Hepatocyte (in vitro differentiated cells): ENCODE measurements around the gene COX6B1. TPM values are rescaled to one million over a fixed set of nuclear protein-coding genes. Genes with fewer than 3 reads are reported as not detected.
"Not testable (repeated sequence)": the region's sequence is repeated elsewhere in the genome, so short reads cannot be mapped to it uniquely, and the experiment has no call there.

Source experiments
- DNase-seq: peaks from one replicate; pipeline ENCODE4 v3.0.0-alpha.2; 2016; ENCODE audit warnings: low spot score
- H2AFZ ChIP-seq: fragments of 200-600 bp; sonication (generic); 2 replicates; pipeline ENCODE4 v1.6.0; 2016; ENCODE audit warnings: antibody characterized with exemption, mild to moderate bottlenecking
- H3K27ac ChIP-seq: fragments of 200-600 bp; sonication (generic); 2 replicates; pipeline ENCODE4 v1.5.1; 2016; ENCODE audit warnings: mild to moderate bottlenecking
- H3K27me3 ChIP-seq: fragments of 200-600 bp; sonication (generic); 2 replicates; pipeline ENCODE4 v1.6.1; 2016
- H3K36me3 ChIP-seq: fragments of 200-600 bp; sonication (generic); replicated peaks from 2 replicates; pipeline ENCODE4 v1.5.1; 2016; ENCODE audit warnings: low read depth; ENCODE audit not compliant: insufficient read depth
- H3K4me1 ChIP-seq: fragments of 200-600 bp; sonication (generic); 2 replicates; pipeline ENCODE4 v1.5.1; 2016; ENCODE audit warnings: mild to moderate bottlenecking, moderate library complexity; ENCODE audit not compliant: insufficient read depth
- H3K4me2 ChIP-seq: fragments of 200-600 bp; sonication (generic); 2 replicates; pipeline ENCODE4 v1.6.0; 2016
- H3K4me3 ChIP-seq: fragments of 200-600 bp; sonication (generic); 2 replicates; pipeline ENCODE4 v1.5.1; 2016; ENCODE audit warnings: mild to moderate bottlenecking
- H3K79me2 ChIP-seq: fragments of 200-600 bp; sonication (generic); 2 replicates; pipeline ENCODE4 v1.6.0; 2017; ENCODE audit warnings: mild to moderate bottlenecking
- H3K9me2 ChIP-seq: fragments of 200-600 bp; sonication (generic); replicated peaks from 2 replicates; pipeline ENCODE4 v1.6.0; 2017; ENCODE audit warnings: mild to moderate bottlenecking; ENCODE audit not compliant: insufficient read depth
- H3K9me3 ChIP-seq: fragments of 200-600 bp; sonication (generic); 2 replicates; pipeline ENCODE4 v1.5.1; 2016; ENCODE audit warnings: low read depth, mild to moderate bottlenecking
- H4K20me1 ChIP-seq: fragments of 200-600 bp; sonication (generic); 2 replicates; pipeline ENCODE4 v1.6.0; 2016; ENCODE audit warnings: mild to moderate bottlenecking; ENCODE audit not compliant: insufficient read depth, poor library complexity, severe bottlenecking
- CTCF ChIP-seq: fragments of 200-600 bp; sonication (generic); IDR thresholded peaks from 2 replicates; pipeline ENCODE4 v1.5.1; 2016; ENCODE audit warnings: antibody characterized with exemption, mild to moderate bottlenecking; ENCODE audit not compliant: poor library complexity
- EZH2 ChIP-seq: fragments of 200-600 bp; sonication (generic); IDR thresholded peaks from 2 replicates; pipeline ENCODE4 v1.6.1; 2016; ENCODE audit warnings: antibody characterized with exemption, mild to moderate bottlenecking, borderline replicate concordance
- EZH2phosphoT487 ChIP-seq: fragments of 200-600 bp; sonication (generic); IDR thresholded peaks from one replicate; pipeline ENCODE4 v1.6.1; 2018; ENCODE audit warnings: antibody characterized with exemption, mild to moderate bottlenecking, low read depth, moderate library complexity; ENCODE audit not compliant: unreplicated experiment, severe bottlenecking
- WGBS: methylation state at CpG from one replicate; pipeline ENCODE4 v1.1.6; 2016; ENCODE audit warnings: low lambda C conversion rate; ENCODE audit errors: missing lambda C conversion rate; 5-methylcytosine and 5-hydroxymethylcytosine counted together
- polyA plus RNA-seq: library from polyadenylated mRNA; unstranded; fragments of >200 nt; fragmentation: Nextera tagmentation; extraction: Ambion mirVana; gene quantifications from 2 replicates; pipeline ENCODE4 v1.2.1, GENCODE V29; 2016
- total RNA-seq: library from RNA; depleted of rRNA; stranded (reverse); fragments of >200 nt; gene quantifications from 2 replicates; pipeline ENCODE4 v1.2.3, GENCODE V29; 2014

Gene COX6B1
- total and polyA plus RNA-seq, 2 experiments from 2014 or later: 586 to 692 TPM

GRCh38 chr19:35645680-35646511, 2.2 kb upstream of the COX6B1 start:
- Histone ChIP-seq H3K9me3 (no peaks in the 10 kb centered on the region), H2AFZ (peak overlapping the region; percentile 75), H4K20me1 (peaks cover 4% of the 10 kb centered on the region), H3K4me1 (peaks cover 16% of the 10 kb centered on the region), H3K4me3 (no peak overlapping the region), H3K4me2 (peak overlapping the region; percentile 94), H3K36me3 (no peaks in the 10 kb centered on the region), H3K9me2 (no peaks in the 10 kb centered on the region), H3K79me2 (peaks cover 26% of the 10 kb centered on the region), H3K27me3 (no peaks in the 10 kb centered on the region), H3K27ac (peak overlapping the region; percentile 96)
- DNase-seq: no peak
- WGBS: 77% methylated on average over 7 of the region's 7 CpGs
- TF ChIP-seq EZH2phosphoT487 (no peak), CTCF (no peak), EZH2 (no peak)

- H3K27ac ChIP-seq: no peak overlapping the region
- H2AFZ ChIP-seq: no peak overlapping the region
- no peaks in the 10 kb centered on the region for H3K9me2 ChIP-seq
- H3K9me3 ChIP-seq: no peaks in the 10 kb centered on the region
- peaks cover 4% of the 10 kb centered on the region for H3K4me1 ChIP-seq
- H3K4me3 ChIP-seq: no peak overlapping the region
- peaks cover 4% of the 10 kb centered on the region for H4K20me1 ChIP-seq
- peaks cover 36% of the 10 kb centered on the region for H3K79me2 ChIP-seq
- H3K4me2 ChIP-seq: no peak overlapping the region
- no peak for DNase-seq
- WGBS: 94% methylated on average over 9 of the region's 9 CpGs
- no peaks in the 10 kb centered on the region for H3K36me3 ChIP-seq
- no peak for TF ChIP-seq EZH2phosphoT487
- no peak for TF ChIP-seq CTCF
- TF ChIP-seq EZH2: no peak
- no peaks in the 10 kb centered on the region for H3K27me3 ChIP-seq
Observed at GRCh38 chr19:35650581-35650980, 2.5 kb downstream of the COX6B1 start.

GRCh38 chr19:35654828-35655227, 6.7 kb downstream of the COX6B1 start:
- H3K9me3 ChIP-seq, H2AFZ ChIP-seq, H3K36me3 ChIP-seq, H3K4me1 ChIP-seq, DNase-seq, H3K27ac ChIP-seq, H3K9me2 ChIP-seq, H3K27me3 ChIP-seq, H3K4me3 ChIP-seq, H3K4me2 ChIP-seq, H4K20me1 ChIP-seq: not testable (repeated sequence)
- WGBS: 91% methylated on average over 6 of the region's 6 CpGs
- peaks cover 21% of the 10 kb centered on the region for H3K79me2 ChIP-seq

DNA sequence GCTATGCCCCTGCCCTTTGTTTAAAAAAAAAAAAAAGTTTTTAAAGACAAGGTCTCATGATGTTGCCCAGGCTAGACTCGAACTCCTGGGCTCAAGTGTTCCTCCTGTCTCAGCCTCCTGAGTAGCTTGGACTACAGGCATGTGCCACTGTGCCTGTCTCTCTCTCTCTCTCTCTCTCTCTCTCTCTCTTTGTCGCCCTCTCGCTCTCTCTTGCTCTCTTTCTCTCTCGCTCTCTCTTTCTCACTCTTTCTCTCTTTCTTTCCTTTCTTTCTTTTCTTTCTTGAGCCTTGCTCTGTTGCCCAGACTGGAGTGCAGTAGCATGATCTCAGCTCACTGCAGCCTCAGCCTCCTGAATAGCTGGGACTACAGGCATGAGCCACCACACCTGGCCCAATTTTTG, 7.5 kb downstream of the COX6B1 start:
- no peaks in the 10 kb centered on the region for H3K9me3 ChIP-seq
- no peak overlapping the region for H3K4me3 ChIP-seq
- H3K9me2 ChIP-seq: no peaks in the 10 kb centered on the region
- no peak for TF ChIP-seq EZH2phosphoT487
- no peak for TF ChIP-seq CTCF
- no peak for TF ChIP-seq EZH2
- H3K4me1 ChIP-seq: no peaks in the 10 kb centered on the region
- H3K79me2 ChIP-seq: peaks cover 14% of the 10 kb centered on the region
- H3K4me2 ChIP-seq: no peak overlapping the region
- no peaks in the 10 kb centered on the region for H3K27me3 ChIP-seq
- no peaks in the 10 kb centered on the region for H4K20me1 ChIP-seq
- no peak for DNase-seq
- no peak overlapping the region for H3K27ac ChIP-seq
- no peaks in the 10 kb centered on the region for H3K36me3 ChIP-seq
- no peak overlapping the region for H2AFZ ChIP-seq
- 100% methylated on average over 1 of the region's 4 CpGs for WGBS
